NB4 (cell line): ENCODE measurements around the gene ACTMAP.

ENCODE experiments used
- DNase-seq: peaks from one replicate; pipeline ENCODE4 v3.0.0; 2010; ENCODE audit warnings: low read depth
- H3K4me3 ChIP-seq: one replicate; pipeline ENCODE4 v1.5.1; 2011; ENCODE audit warnings: mild to moderate bottlenecking, low read depth, low read length, moderate library complexity
- CTCF ChIP-seq: IDR thresholded peaks from one replicate; pipeline ENCODE4 v1.5.1; 2012; ENCODE audit warnings: low read depth, low read length
- MYC ChIP-seq: IDR thresholded peaks from 2 replicates; pipeline ENCODE4 v1.6.1; 2011; ENCODE audit warnings: low read depth, low read length
- POLR2A ChIP-seq: IDR thresholded peaks from 2 replicates; pipeline ENCODE4 v1.6.1; 2011; ENCODE audit warnings: mild to moderate bottlenecking; ENCODE audit not compliant: insufficient read length; ENCODE audit errors: extremely low read depth
- TF ChIP-seq, protein P1 (sequence below): IDR thresholded peaks from 2 replicates; pipeline ENCODE4 v1.6.1; 2011; ENCODE audit warnings: low read depth, low read length

Gene ACTMAP

DNA sequence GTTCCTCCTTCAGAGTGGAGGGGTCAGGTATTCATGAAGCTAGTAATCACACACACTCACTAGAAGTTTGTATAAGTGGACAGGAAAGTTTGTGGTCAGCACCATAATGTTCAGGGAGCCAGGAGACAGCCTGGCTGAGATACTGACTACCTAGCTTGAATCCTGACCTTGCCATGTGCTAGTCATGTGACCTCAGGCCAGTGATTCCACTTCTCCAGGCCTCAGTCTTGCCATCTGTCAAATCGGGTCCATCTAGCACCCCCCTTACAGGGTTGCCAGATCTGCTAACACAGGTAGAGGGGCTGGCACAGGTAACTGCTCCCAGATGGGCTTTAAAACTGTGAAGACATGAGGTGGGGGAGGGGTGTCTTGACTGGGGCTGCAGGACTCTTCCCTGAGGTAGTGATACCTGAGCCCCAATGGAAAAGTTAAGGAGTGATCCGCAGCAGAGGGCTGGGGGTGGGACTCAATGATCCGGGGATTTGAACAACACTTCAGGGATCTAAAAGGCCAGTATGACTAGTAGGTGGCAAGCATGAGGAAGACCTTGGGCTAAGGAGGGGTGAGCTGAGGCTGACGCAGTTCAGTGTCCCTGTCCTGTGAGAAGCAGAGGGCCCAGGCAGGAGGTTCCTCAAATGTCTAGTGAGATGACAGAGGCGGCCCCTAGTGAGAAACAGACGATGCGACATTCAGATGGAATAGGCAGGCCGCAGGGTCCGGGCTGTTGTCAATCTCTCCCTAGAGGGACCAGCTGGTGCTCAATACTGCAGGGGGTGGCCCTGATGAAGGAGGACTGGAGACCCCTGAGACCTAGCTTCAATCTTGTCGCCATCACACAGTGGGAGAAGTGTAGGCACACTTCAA is 8.5 kb downstream of the ACTMAP start:
- peak; percentile 48 for DNase-seq
- H3K4me3 ChIP-seq: no peak overlapping the region
- TF ChIP-seq CTCF (no peak), MYC (no peak), POLR2A (no peak)
- TF ChIP-seq, protein P1, sequence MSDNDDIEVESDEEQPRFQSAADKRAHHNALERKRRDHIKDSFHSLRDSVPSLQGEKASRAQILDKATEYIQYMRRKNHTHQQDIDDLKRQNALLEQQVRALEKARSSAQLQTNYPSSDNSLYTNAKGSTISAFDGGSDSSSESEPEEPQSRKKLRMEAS: no peak

- no peak for TF ChIP-seq POLR2A
- no peak for TF ChIP-seq CTCF
- TF ChIP-seq, protein P1: no peak
- TF ChIP-seq MYC: no peak
- H3K4me3 ChIP-seq: no peak overlapping the region
- no peak for DNase-seq
These were observed 9.5 kb downstream of the ACTMAP start for GRCh38 chr19:40740747-40741146.

DNA sequence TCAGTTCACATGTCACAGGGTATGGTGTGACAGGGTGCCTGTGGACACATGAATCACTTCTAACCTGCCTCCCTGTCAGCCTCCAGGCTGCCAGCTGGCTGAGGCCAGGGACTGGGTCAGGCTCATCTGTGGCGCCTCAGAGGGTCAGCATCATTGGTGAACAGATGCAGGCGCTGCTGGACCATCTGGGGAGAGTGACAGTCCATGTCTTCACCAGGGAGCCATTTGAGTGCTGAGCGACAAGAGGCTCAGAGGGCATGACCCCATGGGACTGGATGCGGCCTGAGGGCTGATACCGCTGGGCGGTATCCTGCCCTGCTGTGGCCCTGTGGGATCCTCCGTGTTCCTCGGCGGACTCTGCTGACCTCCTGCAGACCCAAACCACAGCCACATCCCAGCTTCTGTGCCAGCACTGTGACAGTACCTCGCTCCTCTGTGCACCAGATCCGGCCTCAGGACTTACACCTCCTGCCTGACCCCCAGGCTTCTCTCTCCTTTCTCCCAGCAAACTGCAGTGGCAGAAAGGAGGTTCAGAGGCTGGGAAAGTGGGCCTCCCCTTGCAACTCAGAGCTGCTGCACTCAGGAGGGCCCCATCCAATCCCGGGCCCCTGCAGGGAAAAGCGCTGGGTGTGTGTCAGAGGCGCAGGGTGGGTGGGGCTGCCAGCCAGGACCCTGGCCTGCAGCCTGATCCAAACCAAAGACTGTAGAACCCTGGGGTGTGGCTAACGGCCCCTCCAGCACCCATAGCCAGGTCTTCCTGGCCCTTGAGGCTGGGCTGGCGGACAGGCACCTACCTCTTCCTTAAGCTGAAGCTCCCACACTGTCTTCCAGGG is 10.2 kb downstream of the ACTMAP start:
- no peak for DNase-seq
- H3K4me3 ChIP-seq: no peak overlapping the region
- TF ChIP-seq CTCF (no peak), MYC (no peak), POLR2A (no peak)
- TF ChIP-seq, protein P1: no peak

GRCh38 chr19:40739030-40739839 is 11.0 kb downstream of the ACTMAP start:
- TF ChIP-seq, protein P1: no peak
- TF ChIP-seq POLR2A: no peak
- no peak for TF ChIP-seq MYC
- TF ChIP-seq CTCF: no peak
- no peak for DNase-seq
- no peak overlapping the region for H3K4me3 ChIP-seq

DNA sequence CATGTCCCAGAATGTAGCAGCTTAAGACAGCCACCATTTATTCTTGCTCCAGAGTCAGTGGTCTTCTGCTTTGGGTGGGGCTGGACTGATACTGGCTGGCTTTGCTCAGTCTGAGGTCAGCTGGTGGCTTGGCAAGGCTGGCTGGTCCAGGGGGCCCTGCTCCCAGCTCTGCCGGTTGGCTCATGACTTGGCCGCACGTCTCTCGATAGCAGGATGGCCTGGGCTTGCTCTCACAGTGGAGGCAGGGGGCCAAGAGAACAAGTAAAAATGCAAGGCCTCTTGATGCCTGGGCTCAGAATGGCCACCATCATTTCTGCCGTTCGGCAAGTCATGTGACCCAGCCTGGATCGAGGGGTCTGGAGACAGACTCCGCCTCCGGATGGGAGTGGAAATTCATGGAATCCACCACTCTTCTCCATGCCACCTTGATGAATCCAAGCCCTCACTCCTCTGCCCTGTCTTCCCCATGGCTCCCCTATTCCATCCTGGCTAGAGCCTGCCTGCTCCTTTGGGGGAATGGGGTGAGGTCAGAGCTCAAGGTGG is 13.1 kb downstream of the ACTMAP start:
- TF ChIP-seq, protein P1: no peak
- TF ChIP-seq CTCF (no peak), POLR2A (no peak), MYC (no peak)
- H3K4me3 ChIP-seq: no peak overlapping the region
- no peak for DNase-seq
